ENCODE results near the gene CAMP.

CAMP gene

GRCh38 chr3:48233542-48233941, 10.2 kb downstream of the CAMP start:
- TF ChIP-seq BACH2 (CRISPR knock-in tag; IDR thresholded peaks at IDR 0.05; ENCODE audit: borderline replicate concordance) (no peak), PPARA (CRISPR knock-in tag; IDR thresholded peaks at IDR 0.05; ENCODE audit: borderline replicate concordance) (no peak), GLIS3 (CRISPR knock-in tag; IDR thresholded peaks at IDR 0.05) (no peak), ISL1 (CRISPR knock-in tag; IDR thresholded peaks at IDR 0.05) (no peak), OSR1 (CRISPR knock-in tag; IDR thresholded peaks at IDR 0.05) (no peak), ZFP30 (CRISPR knock-in tag; IDR thresholded peaks at IDR 0.05) (no peak), TSHZ2 (CRISPR knock-in tag; IDR thresholded peaks at IDR 0.05) (no peak), PATZ1 (CRISPR knock-in tag; IDR thresholded peaks at IDR 0.05; ENCODE audit: borderline replicate concordance) (no peak), TOX (CRISPR knock-in tag; IDR thresholded peaks at IDR 0.05; ENCODE audit: borderline replicate concordance) (no peak), TCF4 (CRISPR knock-in tag; IDR thresholded peaks at IDR 0.05; ENCODE audit: borderline replicate concordance) (no peak), ARNTL (CRISPR knock-in tag; IDR thresholded peaks at IDR 0.05; ENCODE audit: borderline replicate concordance, low read depth) (no peak), ZNF8 (CRISPR knock-in tag; IDR thresholded peaks at IDR 0.05) (no peak), ZFP3 (CRISPR knock-in tag; IDR thresholded peaks at IDR 0.05) (no peak), POU6F1 (CRISPR knock-in tag; IDR thresholded peaks at IDR 0.05; ENCODE audit: borderline replicate concordance, low read depth) (no peak), CSDC2 (CRISPR knock-in tag; IDR thresholded peaks at IDR 0.05) (no peak), ZNF70 (CRISPR knock-in tag; IDR thresholded peaks at IDR 0.05) (no peak)
- ATAC-seq = no peak

GRCh38 chr3:48236531-48236930, 13.2 kb downstream of the CAMP start:
- no peak for TF ChIP-seq ESRRG (CRISPR knock-in tag; IDR thresholded peaks at IDR 0.05)
- TF ChIP-seq ZC3H10 (CRISPR knock-in tag; IDR thresholded peaks at IDR 0.05) = no peak
- TF ChIP-seq ZNF565 (CRISPR knock-in tag; conservative IDR thresholded peaks at IDR 0.05; ENCODE audit: low read depth) = no peak
- TF ChIP-seq TOX (CRISPR knock-in tag; IDR thresholded peaks at IDR 0.05; ENCODE audit: borderline replicate concordance) = no peak
- no peak for TF ChIP-seq TCF4 (CRISPR knock-in tag; IDR thresholded peaks at IDR 0.05; ENCODE audit: borderline replicate concordance)
- no peak for TF ChIP-seq OSR1 (CRISPR knock-in tag; IDR thresholded peaks at IDR 0.05)
- no peak for TF ChIP-seq GLIS3 (CRISPR knock-in tag; IDR thresholded peaks at IDR 0.05)
- TF ChIP-seq ZNF8 (CRISPR knock-in tag; IDR thresholded peaks at IDR 0.05) = no peak
- TF ChIP-seq CSDC2 (CRISPR knock-in tag; IDR thresholded peaks at IDR 0.05) = no peak
- TF ChIP-seq ZFP3 (CRISPR knock-in tag; IDR thresholded peaks at IDR 0.05) = no peak
- no peak for TF ChIP-seq CSRNP3 (CRISPR knock-in tag; IDR thresholded peaks at IDR 0.05)
- no peak for TF ChIP-seq RARB (CRISPR knock-in tag; IDR thresholded peaks at IDR 0.05)
- TF ChIP-seq ARNTL (CRISPR knock-in tag; IDR thresholded peaks at IDR 0.05; ENCODE audit: borderline replicate concordance, low read depth) = no peak

GRCh38 chr3:48238531-48239085, 15.3 kb downstream of the CAMP start:
- no peak for ATAC-seq
- TF ChIP-seq ISL1 (CRISPR knock-in tag; IDR thresholded peaks at IDR 0.05) = no peak
- TF ChIP-seq POU6F1 (CRISPR knock-in tag; IDR thresholded peaks at IDR 0.05; ENCODE audit: borderline replicate concordance, low read depth) = no peak
- TF ChIP-seq ESRRG (CRISPR knock-in tag; IDR thresholded peaks at IDR 0.05) = no peak
- no peak for TF ChIP-seq CREB5 (CRISPR knock-in tag; IDR thresholded peaks at IDR 0.05; ENCODE audit: low read depth)
- no peak for TF ChIP-seq ZNF8 (CRISPR knock-in tag; IDR thresholded peaks at IDR 0.05)
- TF ChIP-seq ARNTL (CRISPR knock-in tag; IDR thresholded peaks at IDR 0.05; ENCODE audit: borderline replicate concordance, low read depth) = no peak
- TF ChIP-seq TCF4 (CRISPR knock-in tag; IDR thresholded peaks at IDR 0.05; ENCODE audit: borderline replicate concordance) = no peak
- no peak for TF ChIP-seq PATZ1 (CRISPR knock-in tag; IDR thresholded peaks at IDR 0.05; ENCODE audit: borderline replicate concordance)

More at GRCh38 chr3:48236531-48236930, 13.2 kb downstream of the CAMP start:
- ATAC-seq = no peak
